Measurements from ENCODE around the gene RTN4IP1. TPM values are rescaled to one million over a fixed set of nuclear protein-coding genes. Genes with fewer than 3 reads are reported as not detected.

Gene RTN4IP1
- polyA plus RNA-seq, 1 experiment = 3.1 TPM

DNA sequence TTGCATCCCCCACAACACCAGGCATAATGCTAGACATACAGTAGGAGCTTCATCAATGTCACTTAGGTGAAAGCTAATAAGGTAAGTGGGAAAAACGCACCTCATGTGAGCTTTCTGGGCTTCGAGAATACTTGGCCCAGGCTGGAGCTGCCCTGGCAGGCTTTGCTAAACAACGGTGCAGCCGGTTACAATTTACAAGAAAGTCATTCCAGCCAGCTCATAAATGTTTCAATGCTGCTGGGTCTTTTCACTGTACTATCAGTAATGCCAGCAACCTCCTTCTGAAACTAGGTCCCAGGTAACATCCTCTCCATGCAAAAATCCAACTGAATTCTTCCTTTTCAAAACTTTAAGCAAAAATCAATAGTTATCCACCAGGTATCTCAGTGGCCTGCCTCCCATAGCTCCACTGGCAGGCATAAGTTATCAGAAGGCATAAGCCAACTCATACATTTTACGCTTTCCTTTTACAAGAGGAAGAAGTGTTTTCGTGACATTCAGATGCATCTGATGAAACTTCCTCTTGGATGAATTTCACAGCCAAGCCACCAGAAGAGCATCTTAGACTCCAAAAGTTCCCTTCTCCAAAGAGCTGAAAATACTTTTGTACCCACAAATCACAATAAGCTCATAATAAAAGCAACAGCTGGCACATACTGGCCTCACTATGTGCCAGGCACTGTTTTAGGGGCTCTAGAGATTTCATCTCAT is 56.3 kb downstream of the RTN4IP1 start:
- H3K27me3 ChIP-seq (ENCODE audit: control insufficient read depth, insufficient read depth, low read length) = no peaks in the 10 kb centered on the region; the same call in 1 of the 2 replicates
- no peak overlapping the region for H3K4me3 ChIP-seq (ENCODE audit: low read depth, low read length)
- ChIA-PET CTCF (interaction anchor here (1.2 to 15.8 kb wide), 9 partner anchors 11 to 425 kb away, joined by 3 to 308 read pairs (median 5); no protein-coding TSS in a partner anchor), POLR2A (no interaction called here)
- no peak for TF ChIP-seq CTCF (IDR thresholded peaks at IDR 0.05; ENCODE audit: insufficient read depth, low read depth, low read length)
- H3K36me3 ChIP-seq (ENCODE audit: control insufficient read depth, insufficient read depth, low read length) = no peaks in the 10 kb centered on the region
- no peak for DNase-seq (ENCODE audit: low read depth)

DNA sequence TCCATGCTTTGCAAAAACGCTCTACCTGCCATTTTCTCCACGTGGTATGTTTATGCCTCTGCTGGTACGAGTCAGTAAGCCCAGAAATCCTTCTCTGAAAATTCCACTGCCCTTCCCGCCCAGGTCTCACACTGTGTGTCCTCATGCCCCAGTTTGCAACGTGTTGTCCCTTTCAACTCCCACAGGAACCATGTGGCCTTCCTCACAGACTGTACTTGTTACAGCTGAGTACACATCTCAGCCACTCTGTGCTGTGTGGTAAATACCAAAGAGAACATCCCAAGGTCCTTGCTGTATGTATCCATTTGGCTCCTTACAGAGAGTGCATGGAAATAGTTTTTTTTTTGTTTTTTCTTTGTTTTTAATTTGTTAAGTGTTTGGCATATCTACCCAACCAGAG is 56.9 kb downstream of the RTN4IP1 start:
- Histone ChIP-seq H3K27me3 (ENCODE audit: control insufficient read depth, insufficient read depth, low read length) (no peaks in the 10 kb centered on the region; the same call in 1 of the 2 replicates), H3K36me3 (ENCODE audit: control insufficient read depth, insufficient read depth, low read length) (no peaks in the 10 kb centered on the region), H3K4me3 (ENCODE audit: low read depth, low read length) (no peak overlapping the region)
- ChIA-PET POLR2A (no interaction called here), CTCF (interaction anchor here (1.7 to 15.8 kb wide), 4 partner anchors 12 to 407 kb away, joined by 3 to 308 read pairs (median 6); no protein-coding TSS in a partner anchor)
- TF ChIP-seq CTCF (IDR thresholded peaks at IDR 0.05; ENCODE audit: insufficient read depth, low read depth, low read length) = no peak
- no peak for DNase-seq (ENCODE audit: low read depth)

DNA sequence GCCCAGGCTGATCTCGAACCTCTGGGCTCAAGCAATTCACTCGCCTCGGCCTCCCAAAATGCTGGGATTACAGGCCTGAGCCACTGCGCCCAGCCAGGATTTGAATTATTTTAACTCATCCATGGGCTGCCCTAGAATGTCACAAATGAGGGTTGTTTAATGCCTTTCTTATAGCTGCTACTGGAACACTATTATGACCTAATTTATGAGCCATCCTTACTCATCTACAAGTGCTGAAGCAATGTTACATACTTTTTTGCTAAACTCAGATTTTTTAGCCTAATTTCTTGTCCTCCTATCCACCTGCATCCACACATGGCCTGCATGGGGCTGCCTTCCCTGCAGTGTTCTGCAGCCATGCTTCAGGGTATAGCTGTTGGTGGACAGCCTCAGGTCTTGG is 59.9 kb downstream of the RTN4IP1 start:
- no peaks in the 10 kb centered on the region; the same call in 1 of the 2 replicates for H3K27me3 ChIP-seq (ENCODE audit: control insufficient read depth, insufficient read depth, low read length)
- H3K36me3 ChIP-seq (ENCODE audit: control insufficient read depth, insufficient read depth, low read length) = no peaks in the 10 kb centered on the region
- CTCF ChIA-PET = interaction anchor here (1.0 to 15.8 kb wide), 3 partner anchors 124 to 428 kb away, joined by 3 to 308 read pairs (median 5); no protein-coding TSS in a partner anchor
- H3K4me3 ChIP-seq (ENCODE audit: low read depth, low read length) = no peak overlapping the region
- POLR2A ChIA-PET = interaction anchor here (0.7 kb wide), 1 partner anchor 115 kb away, joined by 3 read pairs; no protein-coding TSS in a partner anchor
- no peak for DNase-seq (ENCODE audit: low read depth)
- TF ChIP-seq CTCF (IDR thresholded peaks at IDR 0.05; ENCODE audit: insufficient read depth, low read depth, low read length) = no peak

DNA sequence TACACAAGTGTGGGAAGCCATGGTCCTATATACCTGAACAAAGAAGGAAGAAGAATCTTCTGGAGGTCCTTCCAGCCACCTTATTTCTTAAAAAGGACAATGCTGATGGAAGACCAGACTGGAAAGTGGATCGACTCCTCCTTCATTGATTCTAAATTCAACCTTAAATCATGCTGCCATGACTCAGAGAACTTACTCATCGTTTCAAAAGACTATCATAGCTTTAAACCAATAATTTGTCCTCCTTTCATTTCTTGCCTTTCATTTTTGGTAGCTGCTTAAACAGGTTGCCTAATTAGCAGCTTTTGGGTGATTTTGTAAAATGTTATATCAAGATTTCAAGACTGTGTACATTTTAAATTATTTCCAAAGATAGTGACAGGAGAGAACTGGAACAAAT is 60.8 kb downstream of the RTN4IP1 start:
- H3K27me3 ChIP-seq (ENCODE audit: control insufficient read depth, insufficient read depth, low read length) = no peaks in the 10 kb centered on the region; the same call in 1 of the 2 replicates
- DNase-seq (ENCODE audit: low read depth) = no peak
- CTCF ChIA-PET = interaction anchor here (1.7 to 15.8 kb wide), 2 partner anchors 124 to 411 kb away, joined by 5 to 308 read pairs; no protein-coding TSS in a partner anchor
- no peak overlapping the region for H3K4me3 ChIP-seq (ENCODE audit: low read depth, low read length)
- POLR2A ChIA-PET = interaction anchor here (0.7 kb wide), 1 partner anchor 114 kb away, joined by 3 read pairs; no protein-coding TSS in a partner anchor
- no peaks in the 10 kb centered on the region for H3K36me3 ChIP-seq (ENCODE audit: control insufficient read depth, insufficient read depth, low read length)
- no peak for TF ChIP-seq CTCF (IDR thresholded peaks at IDR 0.05; ENCODE audit: insufficient read depth, low read depth, low read length)

GRCh38 chr6:106564476-106564875 is 64.8 kb downstream of the RTN4IP1 start:
- Histone ChIP-seq H3K36me3 (ENCODE audit: control insufficient read depth, insufficient read depth, low read length) (no peaks in the 10 kb centered on the region), H3K4me3 (ENCODE audit: low read depth, low read length) (no peak overlapping the region), H3K27me3 (ENCODE audit: control insufficient read depth, insufficient read depth, low read length) (no peaks in the 10 kb centered on the region)
- no peak for TF ChIP-seq CTCF (IDR thresholded peaks at IDR 0.05; ENCODE audit: insufficient read depth, low read depth, low read length)
- no peak for DNase-seq (ENCODE audit: low read depth)
- ChIA-PET POLR2A (no interaction called here), CTCF (interaction anchor here (0.9 to 15.8 kb wide), 3 partner anchors 89 to 120 kb away, joined by 3 to 308 read pairs (median 23); no protein-coding TSS in a partner anchor)

Data from BJ (cell line).